ENCODE measurements around the gene C2orf74.
"Not testable (repeated sequence)": the region's sequence is repeated elsewhere in the genome, so short reads cannot be mapped to it uniquely, and the experiment has no call there.

Gene C2orf74

GRCh38 chr2:61175036-61175435 lies 13.0 kb downstream of the C2orf74 start:
- DNase-seq: no peak

GRCh38 chr2:61176755-61177726 lies 15.1 kb downstream of the C2orf74 start:
- DNase-seq: peak; percentile 91

- no peak for DNase-seq
These were observed 15.9 kb downstream of the C2orf74 start for GRCh38 chr2:61177727-61178549.

- no peak for DNase-seq
These were observed 16.9 kb downstream of the C2orf74 start for GRCh38 chr2:61178603-61179545.

- no peak for DNase-seq
These were observed 18.0 kb downstream of the C2orf74 start for GRCh38 chr2:61179701-61180639.

GRCh38 chr2:61180686-61181085 lies 18.7 kb downstream of the C2orf74 start:
- DNase-seq: no peak

GRCh38 chr2:61181382-61182058 lies 19.5 kb downstream of the C2orf74 start:
- no peak for DNase-seq

- no peak for DNase-seq
These were observed 20.0 kb downstream of the C2orf74 start for GRCh38 chr2:61182059-61182383.

- no peak for DNase-seq
These were observed 21.8 kb downstream of the C2orf74 start for GRCh38 chr2:61183795-61184194.

GRCh38 chr2:61184263-61184662 lies 22.3 kb downstream of the C2orf74 start:
- no peak for DNase-seq

- DNase-seq: no peak
These were observed 23.3 kb downstream of the C2orf74 start for GRCh38 chr2:61185231-61185728.

- DNase-seq: no peak
These were observed 25.1 kb downstream of the C2orf74 start for GRCh38 chr2:61187085-61187484.

GRCh38 chr2:61193670-61194561 lies 31.9 kb downstream of the C2orf74 start:
- no peak for DNase-seq

GRCh38 chr2:61194646-61195045 lies 32.7 kb downstream of the C2orf74 start:
- DNase-seq: not testable (repeated sequence)

- no peak for DNase-seq
These were observed 34.7 kb downstream of the C2orf74 start for GRCh38 chr2:61196671-61197070.

- no peak for DNase-seq
These were observed 43.1 kb downstream of the C2orf74 start for GRCh38 chr2:61205132-61205531.

GRCh38 chr2:61210332-61210981 lies 48.5 kb downstream of the C2orf74 start:
- DNase-seq: no peak

GRCh38 chr2:61214171-61214570 lies 52.2 kb downstream of the C2orf74 start:
- DNase-seq: no peak
